NCI-H1092 treated with DMSO at 0.1 percent for 48 hours (cell line): Measurements from ENCODE around the gene HOXD8.

Source experiments
- DNase-seq: peaks from one replicate; lab custom pipeline; 2025; lab: John Stamatoyannopoulos, UW

The HOXD8 gene

DNA sequence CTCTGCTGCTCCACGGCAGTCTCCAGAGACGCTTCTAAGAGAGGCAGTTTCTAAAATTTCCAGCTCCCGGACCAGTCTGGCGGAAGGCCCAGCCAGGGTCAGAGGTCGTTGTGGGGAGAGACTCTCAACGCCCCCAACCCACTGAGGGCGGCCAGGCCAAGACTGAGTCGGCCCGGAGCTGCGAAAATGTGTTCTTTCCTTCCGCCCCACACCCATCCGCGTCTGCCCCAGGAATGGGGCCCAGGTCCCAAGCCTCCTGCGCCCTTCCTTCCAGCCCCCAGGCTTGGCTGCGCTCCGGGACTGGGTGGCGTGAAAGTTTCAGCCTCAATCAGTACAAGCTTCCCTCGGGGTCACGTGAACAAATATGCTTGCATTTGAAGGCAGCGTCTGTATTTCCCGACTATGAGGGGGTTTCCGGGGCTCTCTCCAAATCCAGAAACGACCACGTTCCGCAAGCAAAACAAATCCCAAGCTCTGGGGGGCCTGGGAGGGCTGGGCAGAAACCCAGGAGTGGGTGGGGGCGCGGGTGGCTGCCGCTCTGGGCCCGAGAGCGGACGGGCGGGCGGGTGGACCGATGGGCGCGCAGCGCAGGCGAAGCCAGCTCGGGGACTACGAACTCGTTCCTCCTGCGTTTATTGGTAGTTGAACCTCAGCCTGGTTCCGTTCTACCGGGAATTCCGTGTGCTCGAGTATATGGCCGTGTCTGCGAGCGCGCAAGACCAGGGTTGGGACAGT lies 30.9 kb downstream of the HOXD8 start:
- DNase-seq = no peak

DNA sequence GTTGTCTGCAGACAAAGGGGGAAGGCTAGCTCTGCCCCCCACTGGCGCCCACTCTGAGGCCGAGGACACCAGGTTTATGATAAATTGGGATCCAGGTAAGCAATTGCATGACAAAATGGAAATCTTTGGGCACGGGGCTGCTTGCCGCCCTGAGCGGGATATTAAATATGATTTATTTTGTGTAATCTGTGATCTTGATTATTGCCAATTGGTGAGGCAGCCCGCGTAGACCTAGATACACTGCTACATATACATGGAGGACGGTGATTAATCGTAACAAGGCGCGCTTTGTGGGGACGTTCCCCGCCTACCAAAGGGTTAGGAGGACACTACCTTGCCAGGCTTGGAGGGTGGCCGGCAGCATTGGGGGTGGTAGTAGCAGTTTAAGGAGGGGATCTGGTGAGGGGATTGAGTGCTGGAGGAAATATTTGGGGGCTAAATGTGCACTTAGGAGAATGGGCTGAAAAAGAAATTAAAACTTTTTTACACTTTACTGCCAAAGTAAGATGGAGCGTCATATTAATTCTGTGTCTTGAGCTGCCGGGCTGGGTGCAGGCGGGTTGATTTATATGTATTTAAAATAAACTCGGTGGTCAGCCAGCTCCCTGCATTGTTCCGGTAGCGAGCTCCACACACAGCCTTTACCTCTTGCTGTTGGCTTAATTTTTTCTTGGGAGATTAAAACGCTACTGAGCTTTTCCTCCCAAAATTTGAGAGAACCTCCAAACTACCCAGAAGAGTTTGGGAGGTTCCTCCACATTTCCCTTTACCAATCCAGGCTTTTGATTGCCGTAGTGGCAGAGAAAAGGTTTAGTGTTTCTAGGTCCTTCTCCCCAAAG lies 31.7 kb downstream of the HOXD8 start:
- DNase-seq = no peak

DNA sequence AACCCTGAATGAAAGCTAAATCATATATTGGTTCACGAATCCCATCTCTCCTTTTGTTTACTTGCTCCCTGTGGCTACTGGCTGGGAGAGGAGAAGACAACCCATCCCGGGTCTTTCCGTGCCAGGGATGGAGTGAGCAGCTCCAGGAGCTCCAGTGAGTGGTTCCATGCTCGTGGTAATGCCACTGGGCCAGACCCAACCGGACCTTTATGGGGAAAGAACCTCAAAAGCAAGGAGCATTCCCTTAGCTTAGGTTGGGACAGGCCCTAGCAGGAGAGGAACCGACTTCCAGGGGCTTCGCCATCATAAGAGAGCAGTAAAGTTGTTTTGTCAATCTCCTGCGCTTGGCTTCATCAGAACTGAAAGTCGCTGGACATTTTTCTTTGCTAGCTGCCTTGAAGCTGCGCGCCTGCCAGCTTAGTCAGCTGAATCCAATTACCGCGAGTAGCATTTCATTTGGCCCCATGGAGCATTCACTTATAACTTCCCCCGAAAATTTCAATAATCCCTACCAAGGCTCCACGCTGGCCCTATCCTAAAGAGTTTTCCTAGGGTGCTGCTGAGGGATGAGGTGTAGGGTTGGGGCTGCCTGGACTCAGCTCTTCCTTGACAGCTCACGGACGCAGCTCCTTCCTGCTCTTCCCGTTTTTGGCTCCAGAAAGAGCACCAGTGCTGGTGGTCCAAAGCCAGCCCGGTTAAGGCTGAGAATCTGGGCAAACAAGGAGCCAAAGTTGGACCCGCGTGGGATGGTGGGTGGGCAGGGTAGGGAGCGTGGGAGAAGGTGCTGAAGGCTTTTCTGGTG lies 32.5 kb downstream of the HOXD8 start:
- DNase-seq = no peak

DNA sequence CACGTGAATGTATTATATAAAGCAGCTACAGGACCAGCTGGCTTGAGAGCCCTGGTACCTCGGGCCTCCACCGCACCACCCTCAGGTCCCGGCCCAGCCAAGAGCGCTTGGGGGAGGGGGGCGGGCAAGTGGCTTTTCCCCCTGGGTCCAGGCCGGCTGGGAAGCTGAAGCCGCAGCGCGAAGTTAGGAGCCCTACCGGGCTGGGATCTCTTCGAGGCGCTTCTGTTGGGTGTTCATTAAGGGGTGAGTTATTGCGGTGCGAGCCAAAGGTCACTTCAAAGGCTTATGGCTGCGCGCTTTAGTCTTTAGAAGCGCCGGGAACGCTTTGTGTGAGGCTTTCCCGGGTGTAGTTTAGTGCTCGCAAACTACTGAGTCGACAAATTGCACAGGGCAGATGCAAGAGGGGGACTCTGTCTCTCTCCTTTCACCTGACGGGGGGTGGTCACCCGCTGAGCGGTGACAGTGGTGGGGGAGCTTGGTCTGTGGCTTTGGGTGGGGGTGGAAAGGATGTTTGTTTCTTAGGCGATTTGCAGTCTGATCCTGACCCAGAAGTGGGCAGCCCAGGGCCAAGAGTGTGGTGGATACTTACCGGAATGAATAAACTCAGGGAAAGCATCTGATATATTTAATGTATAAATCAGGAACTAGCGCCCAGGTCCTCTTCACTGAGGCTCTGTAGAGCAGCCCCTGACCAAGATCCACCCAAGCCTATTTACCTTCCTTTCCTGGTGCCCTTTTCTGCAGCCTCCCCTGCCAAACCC lies 33.6 kb downstream of the HOXD8 start:
- DNase-seq = no peak

DNA sequence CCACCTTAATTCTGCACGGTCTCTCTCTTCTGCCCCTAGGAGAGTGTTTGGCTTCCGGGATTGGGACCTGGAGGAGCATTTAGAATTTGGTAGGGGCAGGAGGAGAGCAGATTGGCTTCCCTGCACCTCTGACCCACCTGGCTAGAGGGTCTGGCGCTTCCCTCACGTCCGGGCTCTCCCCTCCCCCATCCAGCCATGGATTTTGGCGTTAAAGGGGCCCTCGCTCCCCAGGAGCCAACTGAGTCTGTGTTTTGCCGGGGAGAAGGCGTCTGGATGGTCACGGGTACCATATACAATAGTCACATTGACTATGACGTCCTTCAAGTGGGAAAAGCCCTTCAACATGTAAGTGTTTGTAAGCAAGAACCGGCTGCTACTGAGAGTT lies 34.2 kb downstream of the HOXD8 start:
- no peak for DNase-seq

DNA sequence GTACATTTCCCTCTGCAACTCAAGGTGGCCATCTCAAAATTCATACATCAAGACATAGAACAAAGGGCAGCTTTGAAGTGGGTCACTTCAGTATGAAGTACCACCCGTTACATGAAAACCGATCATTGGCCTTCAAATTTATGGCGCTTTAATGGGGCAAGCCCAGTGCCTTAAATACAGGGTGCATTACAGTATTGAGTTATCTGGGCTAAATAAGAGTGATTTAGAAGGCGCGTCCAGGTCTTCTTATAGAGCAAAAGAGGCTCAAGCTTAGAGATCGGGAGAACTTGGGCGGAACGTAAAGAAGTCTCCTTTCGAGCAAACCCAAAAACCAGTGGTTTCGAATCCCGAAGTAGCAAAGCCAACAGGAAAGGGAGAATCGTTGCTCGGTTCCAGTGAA lies 34.7 kb downstream of the HOXD8 start:
- DNase-seq = no peak

DNA sequence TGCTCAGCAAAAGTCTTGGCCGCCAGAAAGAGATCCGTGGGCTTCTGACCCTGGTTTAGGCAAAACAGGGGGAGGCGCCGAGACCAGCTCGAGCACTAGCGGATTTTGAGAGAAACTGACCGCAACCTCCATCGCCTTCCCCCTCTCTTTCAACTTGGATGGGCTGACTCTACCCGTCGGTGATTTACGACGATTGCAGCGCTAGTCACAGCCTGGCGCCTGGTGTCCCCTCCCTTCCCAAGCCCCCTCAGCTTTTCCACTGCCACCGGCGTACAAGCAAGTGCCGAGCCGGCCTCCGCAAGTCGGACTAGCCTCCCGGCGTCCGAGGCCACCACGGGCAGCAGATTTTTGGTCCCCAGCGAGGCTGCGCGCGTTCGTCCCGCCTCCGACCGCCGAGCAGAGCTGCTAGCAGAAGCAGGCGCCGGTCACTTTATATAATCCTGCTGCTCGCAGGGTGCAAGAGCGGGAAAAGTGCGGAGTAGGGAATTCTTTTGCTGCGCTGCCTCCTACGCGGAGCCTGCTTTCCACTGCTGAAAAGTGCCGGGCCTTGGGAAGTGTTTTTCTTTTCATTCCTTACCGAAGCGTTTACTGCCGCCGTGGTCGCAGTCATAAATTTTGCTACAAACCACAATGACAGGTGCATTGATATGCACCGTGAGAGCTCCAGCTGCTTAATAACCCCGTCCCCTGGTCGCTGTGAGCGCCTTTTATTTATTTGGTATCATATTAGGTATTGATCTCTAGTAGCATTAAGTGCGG lies 35.3 kb downstream of the HOXD8 start:
- no peak for DNase-seq

DNA sequence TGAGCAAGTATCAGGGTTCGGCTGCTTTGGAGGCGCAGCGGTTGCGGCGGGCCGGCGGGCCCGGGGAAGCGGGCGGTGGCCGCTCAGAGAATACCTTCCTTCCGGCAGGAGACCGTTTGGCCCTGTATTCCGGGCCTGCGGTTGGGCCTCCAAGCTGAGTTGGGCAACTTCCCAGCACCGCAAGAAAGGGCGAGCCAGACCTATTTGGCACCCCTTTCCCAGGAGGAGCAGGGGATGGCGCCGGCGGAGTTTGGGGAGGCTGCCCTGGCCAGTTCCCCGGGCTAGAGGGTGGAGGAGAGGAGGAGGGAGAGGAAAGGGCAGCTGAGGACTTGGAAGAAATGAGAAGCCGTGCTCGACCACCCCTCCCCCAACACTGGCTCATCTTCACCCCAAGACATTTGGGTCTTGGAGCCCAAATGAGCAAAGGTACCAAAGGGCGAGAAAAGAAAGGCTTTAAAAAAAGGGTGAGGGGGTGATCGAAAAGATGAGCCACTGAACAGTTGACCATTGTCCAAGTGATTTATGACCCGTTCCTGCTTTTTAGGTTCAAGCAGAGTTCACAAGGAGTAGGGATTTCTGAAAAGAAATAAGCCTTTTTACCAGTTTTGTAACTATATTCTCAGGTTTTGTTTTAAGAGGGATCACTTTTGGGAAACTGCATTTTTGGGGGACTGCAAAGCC lies 36.0 kb downstream of the HOXD8 start:
- no peak for DNase-seq

DNA sequence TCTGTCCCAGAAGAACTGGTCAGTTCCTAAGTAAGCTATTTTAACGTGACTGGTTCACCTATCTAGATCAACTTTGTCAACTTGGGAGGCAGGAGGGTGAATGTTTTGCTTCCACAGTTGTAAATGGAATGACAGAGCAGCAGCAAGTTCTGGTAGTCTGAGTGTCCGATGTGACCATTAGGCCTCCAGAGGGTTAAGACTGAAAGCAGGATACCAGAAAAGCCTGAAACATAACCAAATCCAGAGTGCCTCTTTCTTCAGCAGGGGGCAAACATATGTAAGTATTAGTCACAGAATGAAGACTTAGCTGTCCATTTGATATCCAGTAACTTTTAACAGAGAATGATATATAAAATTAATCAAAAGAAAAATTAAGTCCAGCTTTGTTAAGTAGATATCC lies 36.8 kb downstream of the HOXD8 start:
- DNase-seq = no peak

DNA sequence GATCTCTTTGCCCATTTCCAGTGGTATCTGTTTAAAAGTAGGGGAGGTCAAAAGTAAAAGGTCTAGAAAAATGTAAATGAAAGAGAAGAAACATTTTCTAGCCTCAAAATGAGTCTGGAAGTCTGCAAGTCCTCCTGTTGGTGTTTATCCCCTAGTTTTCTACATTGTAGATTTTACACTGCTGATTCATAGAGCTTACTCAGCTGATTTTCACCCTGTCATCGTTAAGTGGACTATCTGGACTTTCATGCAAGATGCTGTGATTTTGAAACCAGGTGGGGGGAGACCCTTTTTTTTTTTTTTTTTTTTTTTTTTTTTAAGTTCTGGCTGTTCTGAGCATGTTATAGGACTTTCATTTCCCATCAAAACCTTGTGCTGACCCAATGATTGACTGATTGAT lies 37.9 kb downstream of the HOXD8 start:
- DNase-seq = no peak

DNA sequence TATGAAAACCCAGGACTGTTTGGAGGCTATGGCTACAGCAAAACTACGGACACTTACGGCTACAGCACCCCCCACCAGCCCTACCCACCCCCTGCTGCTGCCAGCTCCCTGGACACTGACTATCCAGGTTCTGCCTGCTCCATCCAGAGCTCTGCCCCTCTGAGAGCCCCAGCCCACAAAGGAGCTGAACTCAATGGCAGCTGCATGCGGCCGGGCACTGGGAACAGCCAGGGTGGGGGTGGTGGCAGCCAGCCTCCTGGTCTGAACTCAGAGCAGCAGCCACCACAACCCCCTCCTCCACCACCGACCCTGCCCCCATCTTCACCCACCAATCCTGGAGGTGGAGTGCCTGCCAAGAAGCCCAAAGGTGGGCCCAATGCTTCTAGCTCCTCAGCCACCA lies 39.7 kb downstream of the HOXD8 start:
- DNase-seq = no peak

DNA sequence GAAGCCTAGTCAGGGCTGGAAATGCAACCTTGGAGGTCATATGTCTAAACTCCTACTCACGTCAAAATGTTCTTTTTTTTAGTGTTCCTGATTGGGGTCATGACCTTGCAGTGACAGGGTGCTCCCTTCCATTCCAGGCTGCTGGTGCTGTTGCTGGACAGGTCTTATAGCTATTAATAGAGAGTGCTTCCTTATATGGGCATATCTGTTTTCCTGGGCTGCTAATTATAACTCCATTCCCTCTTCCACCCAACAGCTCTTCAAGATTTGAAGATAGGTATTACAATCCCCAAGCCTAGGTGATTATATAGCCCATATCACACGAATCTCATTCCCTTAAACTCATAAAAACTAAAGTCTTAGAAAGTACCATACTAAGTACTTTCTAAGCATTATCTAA lies 40.2 kb downstream of the HOXD8 start:
- no peak for DNase-seq

DNA sequence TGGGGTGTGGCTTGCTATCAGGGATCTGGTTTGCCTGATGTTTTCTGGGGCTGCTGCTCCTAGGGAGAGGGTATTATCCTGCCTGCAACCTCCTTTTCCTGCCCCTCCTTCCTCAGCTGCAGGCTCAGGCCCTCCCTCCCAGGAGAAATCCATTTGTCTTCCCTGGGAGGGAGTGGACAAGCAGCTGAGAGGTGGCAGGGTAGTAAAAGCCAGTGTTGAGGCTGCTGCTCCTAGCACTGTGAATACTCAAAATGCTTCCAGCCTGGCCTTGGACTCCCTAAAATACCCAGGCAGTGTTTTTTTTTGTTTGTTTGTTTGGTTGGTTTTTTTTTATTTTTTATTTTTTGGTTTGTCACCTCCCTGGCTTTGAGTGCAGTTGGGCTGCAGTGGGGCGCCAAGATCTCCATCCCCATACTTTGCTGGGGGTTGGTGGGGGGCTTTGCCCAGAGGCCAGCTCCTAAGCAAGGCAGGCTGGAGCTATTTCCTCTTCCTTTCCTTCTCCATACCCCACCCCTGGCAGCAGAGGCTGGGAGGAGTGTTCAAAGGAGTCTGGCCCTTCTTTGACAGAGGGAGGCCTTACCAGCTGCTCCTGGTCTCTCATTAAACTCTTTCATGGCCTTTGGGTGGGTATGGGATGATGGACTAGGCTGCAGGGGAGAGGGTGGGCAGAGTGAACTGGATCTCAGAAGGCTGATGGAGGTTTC lies 41.2 kb downstream of the HOXD8 start:
- no peak for DNase-seq

DNA sequence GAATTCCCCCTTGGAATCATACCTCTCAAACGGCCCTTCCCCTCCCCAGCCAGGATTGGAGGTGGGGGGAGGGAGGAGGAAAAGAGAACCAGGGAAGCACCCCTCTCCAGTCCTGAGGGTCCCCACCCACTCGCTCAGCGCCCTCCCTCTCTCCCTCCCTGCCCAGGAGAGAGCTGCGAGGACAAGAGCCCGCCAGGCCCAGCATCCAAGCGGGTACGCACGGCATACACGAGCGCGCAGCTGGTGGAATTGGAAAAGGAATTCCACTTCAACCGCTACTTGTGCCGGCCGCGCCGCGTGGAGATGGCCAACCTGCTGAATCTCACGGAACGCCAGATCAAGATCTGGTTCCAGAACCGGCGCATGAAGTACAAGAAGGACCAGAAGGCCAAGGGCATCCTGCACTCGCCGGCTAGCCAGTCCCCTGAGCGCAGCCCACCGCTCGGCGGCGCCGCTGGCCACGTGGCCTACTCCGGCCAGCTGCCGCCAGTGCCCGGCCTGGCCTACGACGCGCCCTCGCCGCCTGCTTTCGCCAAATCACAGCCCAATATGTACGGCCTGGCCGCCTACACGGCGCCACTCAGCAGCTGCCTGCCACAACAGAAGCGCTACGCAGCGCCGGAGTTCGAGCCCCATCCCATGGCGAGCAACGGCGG lies 42.0 kb downstream of the HOXD8 start:
- DNase-seq = no peak

DNA sequence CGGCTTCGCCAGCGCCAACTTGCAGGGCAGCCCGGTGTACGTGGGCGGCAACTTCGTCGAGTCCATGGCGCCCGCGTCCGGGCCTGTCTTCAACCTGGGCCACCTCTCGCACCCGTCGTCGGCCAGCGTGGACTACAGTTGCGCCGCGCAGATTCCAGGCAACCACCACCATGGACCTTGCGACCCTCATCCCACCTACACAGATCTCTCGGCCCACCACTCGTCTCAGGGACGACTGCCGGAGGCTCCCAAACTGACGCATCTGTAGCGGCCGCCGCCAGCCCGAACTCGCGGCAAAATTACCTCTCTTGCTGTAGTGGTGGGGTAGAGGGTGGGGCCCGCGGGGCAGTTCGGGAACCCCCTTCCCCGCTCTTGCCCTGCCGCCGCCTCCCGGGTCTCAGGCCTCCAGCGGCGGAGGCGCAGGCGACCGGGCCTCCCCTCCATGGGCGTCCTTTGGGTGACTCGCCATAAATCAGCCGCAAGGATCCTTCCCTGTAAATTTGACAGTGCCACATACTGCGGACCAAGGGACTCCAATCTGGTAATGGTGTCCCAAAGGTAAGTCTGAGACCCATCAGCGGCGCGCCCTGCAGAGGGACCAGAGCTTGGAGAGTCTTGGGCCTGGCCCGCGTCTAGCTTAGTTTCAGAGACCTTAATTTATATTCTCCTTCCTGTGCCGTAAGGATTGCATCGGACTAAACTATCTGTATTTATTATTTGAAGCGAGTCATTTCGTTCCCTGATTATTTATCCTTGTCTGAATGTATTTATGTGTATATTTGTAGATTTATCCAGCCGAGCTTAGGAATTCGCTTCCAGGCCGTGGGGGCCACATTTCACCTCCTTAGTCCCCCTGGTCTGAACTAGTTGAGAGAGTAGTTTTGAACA lies 42.7 kb downstream of the HOXD8 start:
- DNase-seq = no peak

DNA sequence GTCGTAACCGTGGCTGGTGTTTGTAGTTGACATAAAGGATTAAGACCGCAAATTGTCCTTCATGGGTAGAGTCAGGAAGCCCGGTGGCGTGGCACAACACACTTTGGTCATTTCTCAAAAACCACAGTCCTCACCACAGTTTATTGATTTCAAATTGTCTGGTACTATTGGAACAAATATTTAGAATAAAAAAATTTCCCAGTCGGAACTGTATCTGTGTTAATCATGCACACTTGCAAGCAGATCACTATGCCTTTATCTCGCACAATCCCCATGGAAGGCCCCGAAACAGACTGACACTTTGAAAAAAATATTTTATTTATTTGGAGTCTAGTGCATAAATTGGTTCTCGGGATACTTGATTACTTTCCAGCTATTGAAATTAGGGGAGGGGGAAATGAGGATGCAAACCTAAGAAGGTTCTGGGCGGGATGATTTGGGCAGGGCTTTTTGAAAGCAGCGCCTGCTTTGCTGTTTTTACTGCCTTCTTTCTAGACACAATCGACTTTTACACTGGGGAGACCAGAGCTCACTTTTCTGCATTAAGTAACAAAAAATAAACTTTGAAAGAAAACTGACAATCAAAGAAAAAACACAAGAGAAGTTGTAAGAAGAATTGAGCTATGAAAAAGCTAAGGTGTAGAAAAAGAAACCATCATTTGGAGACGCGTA lies 43.5 kb downstream of the HOXD8 start:
- DNase-seq = no peak

DNA sequence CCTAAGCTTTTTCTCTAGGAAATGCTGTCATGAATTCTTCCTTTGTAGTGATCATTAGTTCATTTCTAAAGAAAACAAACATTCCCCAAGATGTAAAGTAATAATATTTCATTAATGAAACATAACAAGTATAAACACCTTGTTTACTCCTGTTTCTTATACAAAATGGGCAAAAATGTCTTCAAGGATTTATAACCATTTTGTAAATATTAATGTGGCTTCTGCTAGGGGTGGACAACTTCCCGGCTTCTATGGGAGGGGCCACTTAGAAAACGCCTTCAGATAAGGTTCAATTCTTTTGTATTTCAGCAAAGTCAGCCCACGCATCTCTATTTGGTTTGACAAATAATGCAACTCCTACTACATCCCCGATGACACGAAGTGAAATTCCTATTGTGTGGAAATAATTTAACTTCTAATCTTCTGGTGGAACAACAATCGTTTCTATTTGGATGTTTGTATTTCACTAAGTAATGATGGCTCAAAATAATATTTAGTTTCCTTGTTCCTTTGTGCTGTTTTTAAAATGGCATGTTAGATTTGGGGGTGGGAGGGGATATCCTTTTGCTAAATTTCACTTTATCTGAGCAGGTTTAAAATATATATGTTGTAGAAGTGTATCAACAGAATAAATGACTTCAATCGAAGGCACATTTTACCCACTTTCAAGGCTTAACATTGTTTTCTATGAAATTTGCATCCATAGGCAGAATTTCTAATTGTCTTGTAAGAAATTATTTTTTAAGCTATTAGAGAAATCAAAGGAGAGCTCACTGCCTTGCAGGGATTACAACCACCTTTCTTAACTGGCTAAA lies 44.3 kb downstream of the HOXD8 start:
- no peak for DNase-seq
